Tibial nerve (tissue), 4 donors: ENCODE measurements around the gene RAET1E. TPM values are rescaled to one million over a fixed set of nuclear protein-coding genes. Genes with fewer than 3 reads are reported as not detected.

Experiments
- DNase-seq, 2 donors: peaks; one replicate each; pipeline ENCODE4 v3.0.0-alpha.2; 2019; ENCODE audit warnings: low spot score in 2 of 2
- H3K27ac ChIP-seq, 4 donors: fragments of 200-600 bp; sonication (generic) in 3 of 4; one replicate each; pipeline ENCODE4 v1.5.1; 2017 to 2019; ENCODE audit warnings: mild to moderate bottlenecking in 1 of 4
- H3K27me3 ChIP-seq, 2 donors: fragments of 200-600 bp; sonication (generic) in 1 of 2; one replicate each; pipeline versions ENCODE4 v1.5.1 to v1.6.0; 2017 to 2019
- H3K36me3 ChIP-seq, 3 donors: fragments of 200-600 bp; sonication (generic); one replicate each; pipeline ENCODE4 v1.5.1; 2018 to 2019
- H3K4me1 ChIP-seq, 4 donors: fragments of 200-600 bp; sonication (generic) in 3 of 4; one replicate each; pipeline ENCODE4 v1.5.1; 2017 to 2019
- H3K4me3 ChIP-seq, 4 donors: fragments of 200-600 bp; sonication (generic) in 3 of 4; one replicate each; pipeline ENCODE4 v1.5.1; 2017 to 2019; ENCODE audit warnings: mild to moderate bottlenecking in 1 of 4, moderate library complexity in 1 of 4
- H3K9me3 ChIP-seq, 4 donors: fragments of 200-600 bp; sonication (generic) in 3 of 4; one replicate each; pipeline ENCODE4 v1.5.1; 2017 to 2019
- EP300 ChIP-seq, 2 donors: sonication (generic); formaldehyde crosslinking; IDR thresholded peaks; one replicate each; pipeline ENCODE4 v1.6.1; 2017; ENCODE audit warnings: antibody characterized with exemption in 2 of 2, mild to moderate bottlenecking in 1 of 2
- POLR2A ChIP-seq, 2 donors: fragments of 450-650 bp; IDR thresholded peaks; one replicate each; pipeline ENCODE4 v1.6.1; 2017; ENCODE audit warnings: antibody characterized with exemption in 2 of 2, mild to moderate bottlenecking in 2 of 2, moderate library complexity in 2 of 2
- WGBS, 2 donors: methylation state at CpG; one replicate each; pipeline ENCODE4 v1.1.5; 2018; 5-methylcytosine and 5-hydroxymethylcytosine counted together
- total RNA-seq, 4 donors: library from RNA; depleted of rRNA; stranded (reverse); fragments of >200 nt; gene quantifications; one replicate each; pipeline ENCODE4 v1.1.0, GENCODE V29; 2016
- TF ChIP-seq, protein P1 (sequence below), 5 experiments: fragments of 200-600 bp in 3 of 5; fragments of 450-650 bp in 2 of 5; sonication (generic) in 3 of 5; IDR thresholded peaks; one replicate each; pipeline ENCODE4 v1.5.1; 2016 to 2019; ENCODE audit warnings: antibody characterized with exemption in 5 of 5, mild to moderate bottlenecking in 3 of 5, moderate library complexity in 2 of 5

RAET1E gene
- total RNA-seq, 4 donors from 2014 or later: 0.30 to 1.6 (median 0.44) TPM; not detected in 1

DNA sequence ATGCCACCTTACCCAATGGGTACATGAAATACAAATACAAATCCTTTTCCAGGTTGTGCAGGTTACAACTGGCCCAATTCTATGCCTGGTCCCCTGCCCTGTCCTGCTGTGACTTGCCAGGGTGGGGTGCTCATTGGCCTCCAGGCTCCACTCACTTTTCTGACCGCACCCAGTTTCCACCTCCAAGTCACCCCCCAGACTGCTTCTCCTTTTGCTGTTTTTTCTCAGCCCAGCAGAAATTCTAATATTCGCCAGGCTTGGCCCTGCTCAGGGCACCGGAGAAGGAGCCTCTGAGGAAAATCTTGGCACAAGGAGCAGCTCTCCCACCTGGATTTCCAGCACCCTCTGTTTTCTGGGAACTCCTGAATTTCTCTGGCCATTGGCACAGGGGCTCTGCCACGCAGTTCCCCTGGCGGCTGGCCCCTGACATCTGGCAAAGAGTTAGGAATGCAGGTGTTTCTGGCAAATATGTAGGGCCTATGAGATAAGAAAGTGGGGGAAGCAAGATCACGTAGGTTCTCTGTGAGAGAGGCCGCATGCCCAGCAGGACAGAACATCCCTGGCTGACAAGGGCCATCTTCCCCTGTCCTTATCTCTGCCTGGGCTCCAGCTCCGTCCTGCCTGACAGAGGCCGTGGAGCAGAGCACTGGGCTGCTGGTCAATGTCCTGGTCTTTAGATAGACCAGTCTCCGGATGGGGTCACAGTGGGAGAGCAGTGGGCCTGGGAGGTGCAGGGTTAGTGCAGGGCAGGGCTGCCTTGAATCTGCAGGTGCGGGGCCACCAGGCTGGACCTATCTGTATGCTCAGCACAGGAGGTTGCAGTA lies 2.9 kb upstream of the RAET1E start:
- no peak for DNase-seq
- 95 to 97% methylated on average over 11 of the region's 11 CpGs for WGBS, 2 donors
- TF ChIP-seq EP300 (IDR thresholded peaks at IDR 0.05): no peak
- no peak for TF ChIP-seq POLR2A (IDR thresholded peaks at IDR 0.05)
- TF ChIP-seq, protein P1, sequence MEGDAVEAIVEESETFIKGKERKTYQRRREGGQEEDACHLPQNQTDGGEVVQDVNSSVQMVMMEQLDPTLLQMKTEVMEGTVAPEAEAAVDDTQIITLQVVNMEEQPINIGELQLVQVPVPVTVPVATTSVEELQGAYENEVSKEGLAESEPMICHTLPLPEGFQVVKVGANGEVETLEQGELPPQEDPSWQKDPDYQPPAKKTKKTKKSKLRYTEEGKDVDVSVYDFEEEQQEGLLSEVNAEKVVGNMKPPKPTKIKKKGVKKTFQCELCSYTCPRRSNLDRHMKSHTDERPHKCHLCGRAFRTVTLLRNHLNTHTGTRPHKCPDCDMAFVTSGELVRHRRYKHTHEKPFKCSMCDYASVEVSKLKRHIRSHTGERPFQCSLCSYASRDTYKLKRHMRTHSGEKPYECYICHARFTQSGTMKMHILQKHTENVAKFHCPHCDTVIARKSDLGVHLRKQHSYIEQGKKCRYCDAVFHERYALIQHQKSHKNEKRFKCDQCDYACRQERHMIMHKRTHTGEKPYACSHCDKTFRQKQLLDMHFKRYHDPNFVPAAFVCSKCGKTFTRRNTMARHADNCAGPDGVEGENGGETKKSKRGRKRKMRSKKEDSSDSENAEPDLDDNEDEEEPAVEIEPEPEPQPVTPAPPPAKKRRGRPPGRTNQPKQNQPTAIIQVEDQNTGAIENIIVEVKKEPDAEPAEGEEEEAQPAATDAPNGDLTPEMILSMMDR (IDR thresholded peaks at IDR 0.05): no peak

DNA sequence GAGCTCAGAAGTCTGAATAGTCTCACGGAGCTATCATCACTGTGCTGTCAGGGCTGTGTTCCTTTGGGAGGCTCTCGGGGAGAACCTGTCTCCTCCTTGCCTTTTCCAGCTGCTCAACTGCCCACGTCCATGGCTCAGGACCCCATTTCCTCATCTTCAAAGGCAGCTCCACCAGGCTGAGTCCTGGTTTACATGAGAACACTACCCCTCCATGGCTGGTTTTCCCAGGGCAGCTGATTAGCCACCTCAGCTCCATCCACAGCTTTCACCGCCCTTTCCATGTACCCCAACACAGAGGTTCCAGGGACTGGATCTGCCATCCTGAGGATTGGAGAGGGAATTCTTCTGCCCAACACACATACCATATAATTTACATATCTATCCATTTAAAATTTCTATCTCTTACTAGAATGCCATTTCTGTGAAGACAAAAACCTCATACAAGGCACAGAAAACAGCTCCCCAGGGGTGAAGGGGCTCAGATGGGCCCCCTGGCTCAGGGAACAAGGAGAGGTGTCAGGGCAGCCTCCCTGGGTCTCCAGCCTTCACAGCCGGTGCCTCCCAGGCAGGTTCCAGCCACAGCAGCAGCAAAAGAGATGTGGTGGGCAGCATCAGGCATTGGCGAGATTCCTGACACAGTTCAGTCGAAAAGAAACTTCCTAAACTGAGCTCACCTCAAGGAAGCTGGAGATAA lies 2.2 kb upstream of the RAET1E start:
- no peak for DNase-seq
- 86 to 94% methylated on average over 7 of the region's 7 CpGs for WGBS, 2 donors
- TF ChIP-seq EP300 (IDR thresholded peaks at IDR 0.05) (no peak), POLR2A (IDR thresholded peaks at IDR 0.05) (no peak)
- TF ChIP-seq, protein P1 (IDR thresholded peaks at IDR 0.05): no peak

More for the DNA sequence above, 2.9 kb upstream of the RAET1E start:
- no peak overlapping the region for H3K4me3 ChIP-seq
- no peak overlapping the region for H3K27ac ChIP-seq
- no peaks in the 10 kb centered on the region for H3K36me3 ChIP-seq
- H3K27me3 ChIP-seq: no peaks in the 10 kb centered on the region
- peaks cover 0 to 24% (median 12%) of the 10 kb centered on the region in 4 donors for H3K4me1 ChIP-seq
- H3K9me3 ChIP-seq: no peaks in the 10 kb centered on the region

DNA sequence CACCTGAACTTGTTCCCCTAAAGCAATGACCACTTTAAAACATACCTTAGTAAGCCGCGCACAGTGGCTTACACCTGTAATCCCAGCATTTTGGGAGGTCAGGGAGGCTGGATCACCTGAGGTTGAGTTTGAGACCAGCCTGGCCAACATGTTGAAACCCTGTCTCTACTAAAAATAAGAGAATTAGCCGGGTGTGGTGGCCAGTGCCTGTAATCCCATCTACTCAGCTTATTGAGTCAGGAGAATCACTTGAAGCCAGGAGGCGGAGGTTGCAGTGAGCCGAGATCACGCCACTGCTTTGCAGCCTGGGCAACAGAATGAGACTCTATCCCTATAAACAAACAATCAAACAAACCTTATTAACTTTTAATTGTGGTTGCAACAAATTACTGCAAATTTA lies 1.6 kb upstream of the RAET1E start:
- Histone ChIP-seq H3K36me3 (no peaks in the 10 kb centered on the region), H3K4me1 (peaks cover 0 to 37% (median 20%) of the 10 kb centered on the region in 4 donors), H3K4me3 (no peak overlapping the region), H3K27me3 (no peaks in the 10 kb centered on the region), H3K27ac (no peak overlapping the region), H3K9me3 (no peaks in the 10 kb centered on the region)
- no peak for DNase-seq
- TF ChIP-seq, protein P1 (IDR thresholded peaks at IDR 0.05): no peak
- TF ChIP-seq EP300 (IDR thresholded peaks at IDR 0.05): no peak
- TF ChIP-seq POLR2A (IDR thresholded peaks at IDR 0.05): no peak
- WGBS, 2 donors: 82 to 86% methylated on average over 6 of the region's 6 CpGs

More for the DNA sequence above, 2.2 kb upstream of the RAET1E start:
- Histone ChIP-seq H3K4me1 (peaks cover 0 to 32% (median 19%) of the 10 kb centered on the region in 4 donors), H3K4me3 (no peak overlapping the region), H3K36me3 (no peaks in the 10 kb centered on the region), H3K27ac (no peak overlapping the region), H3K27me3 (no peaks in the 10 kb centered on the region), H3K9me3 (no peaks in the 10 kb centered on the region)

DNA sequence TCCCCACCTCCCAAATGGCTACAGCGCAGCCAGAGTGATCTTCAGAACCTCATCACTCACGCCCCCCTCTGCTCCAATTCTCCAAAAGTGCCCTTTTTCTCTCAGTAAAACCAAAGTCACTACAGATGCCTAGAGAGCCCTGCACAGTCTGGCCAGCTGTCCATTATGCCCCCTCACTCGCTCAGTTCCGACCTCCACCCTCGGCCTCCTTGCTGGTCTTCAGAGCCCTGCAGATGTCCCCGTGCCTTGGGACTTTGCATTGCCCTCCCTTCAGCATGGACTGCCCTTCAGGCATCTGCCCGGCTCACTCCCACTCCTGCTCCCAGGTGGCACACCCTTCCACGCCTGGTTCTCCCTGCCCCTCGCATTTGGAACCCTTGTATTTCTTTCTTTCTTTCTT lies 1.1 kb upstream of the RAET1E start:
- 90 to 92% methylated on average over 9 of the region's 9 CpGs for WGBS, 2 donors

More for the DNA sequence above, 1.1 kb upstream of the RAET1E start:
- no peaks in the 10 kb centered on the region for H3K36me3 ChIP-seq
- H3K4me3 ChIP-seq: no peak overlapping the region
- H3K9me3 ChIP-seq: no peaks in the 10 kb centered on the region
- peaks cover 0 to 37% (median 20%) of the 10 kb centered on the region in 4 donors for H3K4me1 ChIP-seq
- no peak for DNase-seq
- no peak overlapping the region for H3K27ac ChIP-seq
- TF ChIP-seq POLR2A (IDR thresholded peaks at IDR 0.05) (no peak), EP300 (IDR thresholded peaks at IDR 0.05) (no peak)
- TF ChIP-seq, protein P1 (IDR thresholded peaks at IDR 0.05): no peak
- H3K27me3 ChIP-seq: no peaks in the 10 kb centered on the region
